Keratinocyte (primary cell): ENCODE results near the gene HNF1B. TPM values are rescaled to one million over a fixed set of nuclear protein-coding genes. Genes with fewer than 3 reads are reported as not detected.
A peak's percentile ranks its signal among the peaks of the same experiment; 100 is the strongest.

ENCODE experiments used
- DNase-seq: peaks from one replicate; pipeline ENCODE4 v3.0.0-alpha.2; 2011; ENCODE audit warnings: low read depth, missing footprints, low spot score
- FAIRE-seq: peaks from 2 replicates; lab custom pipeline; 2011; peaks lifted over from hg19 to GRCh38; lab: Jason Lieb, UNC
- H2AFZ ChIP-seq: 2 replicates; pipeline ENCODE4 v1.6.0; 2012; ENCODE audit warnings: low read length, control low read depth, inconsistent platforms; ENCODE audit not compliant: control insufficient read depth
- H3K27ac ChIP-seq: 2 replicates; pipeline ENCODE4 v1.5.1; 2011; ENCODE audit warnings: low read length; ENCODE audit not compliant: control insufficient read depth, insufficient read depth
- H3K27me3 ChIP-seq: 3 replicates; pipeline ENCODE4 v1.6.0; 2011; ENCODE audit warnings: low read length; ENCODE audit not compliant: control insufficient read depth, insufficient read depth; ENCODE audit errors: extremely low read depth
- H3K36me3 ChIP-seq, 2 experiments: 2 replicates in 1 of 2; 3 replicates in 1 of 2; pipeline ENCODE4 v1.5.1; 2011; ENCODE audit warnings: low read length in 2 of 2, mild to moderate bottlenecking in 1 of 2; ENCODE audit not compliant: control insufficient read depth in 2 of 2, insufficient read depth in 2 of 2; ENCODE audit errors: extremely low read depth in 1 of 2
- H3K4me1 ChIP-seq: 3 replicates; pipeline ENCODE4 v1.5.1; 2011; ENCODE audit warnings: low read length; ENCODE audit not compliant: control insufficient read depth, insufficient read depth; ENCODE audit errors: extremely low read depth
- H3K4me2 ChIP-seq: 3 replicates; pipeline ENCODE4 v1.6.0; 2011; ENCODE audit warnings: low read depth, low read length; ENCODE audit not compliant: control insufficient read depth, insufficient read depth; ENCODE audit errors: extremely low read depth
- H3K4me3 ChIP-seq, 3 experiments: fragments of 200-600 bp in 1 of 3; sonication (generic) in 1 of 3; 2 replicates in 2 of 3; 3 replicates in 1 of 3; pipeline ENCODE4 v1.5.1; 2011 to 2016; ENCODE audit warnings: low read length in 3 of 3, mild to moderate bottlenecking in 3 of 3, control low read depth in 2 of 3, inconsistent platforms in 1 of 3, low read depth in 1 of 3, mixed read lengths in 1 of 3, mixed run types in 1 of 3, moderate library complexity in 1 of 3; ENCODE audit not compliant: control insufficient read depth in 2 of 3, insufficient read depth in 2 of 3; ENCODE audit errors: extremely low read depth in 1 of 3
- H3K79me2 ChIP-seq: 2 replicates; pipeline ENCODE4 v1.6.0; 2012; ENCODE audit warnings: low read length; ENCODE audit not compliant: control insufficient read depth, insufficient read depth
- H3K9ac ChIP-seq: 3 replicates; pipeline ENCODE4 v1.6.0; 2011; ENCODE audit warnings: low read length; ENCODE audit not compliant: control insufficient read depth, insufficient read depth; ENCODE audit errors: extremely low read depth
- H3K9me1 ChIP-seq: 3 replicates; pipeline ENCODE4 v1.6.0; 2011; ENCODE audit warnings: low read length; ENCODE audit not compliant: control insufficient read depth, insufficient read depth; ENCODE audit errors: extremely low read depth
- H3K9me3 ChIP-seq: 2 replicates; pipeline ENCODE4 v1.5.1; 2012; ENCODE audit warnings: low read depth, low read length; ENCODE audit not compliant: control insufficient read depth
- H4K20me1 ChIP-seq: 3 replicates; pipeline ENCODE4 v1.6.0; 2011; ENCODE audit warnings: low read length; ENCODE audit not compliant: control insufficient read depth, insufficient read depth; ENCODE audit errors: extremely low read depth
- CTCF ChIP-seq, 3 experiments: IDR thresholded peaks in 1 of 3; conservative IDR thresholded peaks in 1 of 3; optimal IDR thresholded peaks in 1 of 3; 2 replicates in 2 of 3; 3 replicates in 1 of 3; pipeline versions ENCODE3 to v1.5.1; 2011; ENCODE audit warnings: low read length in 3 of 3, mild to moderate bottlenecking in 3 of 3, moderate library complexity in 2 of 3, control low read depth in 1 of 3, inconsistent platforms in 1 of 3; ENCODE audit not compliant: insufficient read depth in 2 of 3; ENCODE audit errors: extremely low read depth in 1 of 3
- EZH2 ChIP-seq: IDR thresholded peaks from one replicate; pipeline ENCODE4 v1.6.1; 2012; ENCODE audit warnings: inconsistent platforms, mild to moderate bottlenecking, low read length, moderate library complexity
- dilution Hi-C: fragments of 300-500 bp; cut with MboI; formaldehyde crosslinking; loops from one replicate; pipeline ENCODE4 v1.7.0; 2020; ENCODE audit warnings: low sequenced_read_pairs; ENCODE audit not compliant: extremely low pct_ligation_motif_present
- polyA plus RNA-seq, 5 experiments: library from polyadenylated mRNA; depleted of rRNA in 3 of 5; stranded (reverse) in 3 of 5; stranded (forward) in 1 of 5; unstranded in 1 of 5; fragments of >200 nt; gene quantifications; 1 replicate in 1 of 5; 2 replicates in 3 of 5; 3 replicates in 1 of 5; pipeline versions ENCODE4 v1.2.1 to v1.2.3, GENCODE V29; 2011 to 2012; ENCODE audit warnings: missing spikeins in 2 of 5, low read depth in 1 of 5, low replicate concordance in 1 of 5

Gene HNF1B
- polyA plus RNA-seq, 1 donor (not counting 4 experiments of a cell fraction or from before 2014, with no cell fraction given), result not detected

- DNase-seq (no peak), FAIRE-seq (no peak)
- TF ChIP-seq EZH2 (no peak), CTCF (optimal IDR thresholded peaks at IDR 0.05 in 1 of 3, IDR thresholded peaks at IDR 0.05 in 1 of 3, conservative IDR thresholded peaks at IDR 0.05 in 1 of 3; ENCODE audit: extremely low read depth in 1 of 3, insufficient read depth in 2 of 3, low read length in 3 of 3) (no peak)
- dilution Hi-C loops, result no loop called here
- Histone ChIP-seq H3K79me2 (no peaks in the 10 kb centered on the region), H3K4me2 (no peak overlapping the region), H2AFZ (no peak overlapping the region), H3K27ac (no peak overlapping the region), H3K9me3 (no peaks in the 10 kb centered on the region), H3K4me1 (peaks cover 39% of the 10 kb centered on the region), H3K4me3 (no peak overlapping the region), H3K9ac (no peak overlapping the region), H3K9me1 (no peaks in the 10 kb centered on the region), H3K36me3 (no peaks in the 10 kb centered on the region), H4K20me1 (no peaks in the 10 kb centered on the region), H3K27me3 (no peaks in the 10 kb centered on the region)
Measured at GRCh38 chr17:37700881-37701280, 44.0 kb downstream of the HNF1B start.

GRCh38 chr17:37699285-37699973 is 45.4 kb downstream of the HNF1B start:
- dilution Hi-C loops, result no loop called here
- Histone ChIP-seq H4K20me1 (no peaks in the 10 kb centered on the region), H3K4me3 (no peak overlapping the region), H2AFZ (no peak overlapping the region), H3K9me1 (no peaks in the 10 kb centered on the region), H3K27ac (peak overlapping the region; percentile 0), H3K9me3 (peaks cover 3% of the 10 kb centered on the region), H3K9ac (no peak overlapping the region), H3K79me2 (no peaks in the 10 kb centered on the region), H3K36me3 (no peaks in the 10 kb centered on the region), H3K27me3 (no peaks in the 10 kb centered on the region), H3K4me1 (peaks cover 39% of the 10 kb centered on the region), H3K4me2 (no peak overlapping the region)
- TF ChIP-seq EZH2, result no peak
- no peak for TF ChIP-seq CTCF (optimal IDR thresholded peaks at IDR 0.05 in 1 of 3, IDR thresholded peaks at IDR 0.05 in 1 of 3, conservative IDR thresholded peaks at IDR 0.05 in 1 of 3; ENCODE audit: extremely low read depth in 1 of 3, insufficient read depth in 2 of 3, low read length in 3 of 3)
- DNase-seq, result no peak
- no peak for FAIRE-seq
